K562 (cell line): ENCODE measurements around the gene ASIP. TPM values are rescaled to one million over a fixed set of nuclear protein-coding genes. Genes with fewer than 3 reads are reported as not detected.
A peak's percentile ranks its signal among the peaks of the same experiment; 100 is the strongest.

Source experiments
- CREM ChIP-seq: IDR thresholded peaks from 2 replicates; pipeline ENCODE4 v1.6.1; 2014; ENCODE audit warnings: antibody characterized with exemption, low read depth
- CUX1 ChIP-seq: fragments of 200-800 bp; sonication (Bioruptor generic); IDR thresholded peaks from 2 replicates; pipeline ENCODE4 v1.6.1; 2016; ENCODE audit warnings: missing genetic modification characterization, missing compliant biosample characterization
- HDAC3 ChIP-seq: fragments of 450-650 bp; IDR thresholded peaks from 2 replicates; pipeline ENCODE4 v1.6.1; 2018; ENCODE audit warnings: borderline replicate concordance, mild to moderate bottlenecking, moderate library complexity; ENCODE audit not compliant: partially characterized antibody
- HMG20A ChIP-seq: fragments of 450-650 bp; formaldehyde crosslinking; conservative IDR thresholded peaks from 2 replicates; pipeline ENCODE4 v1.4.0; 2020; ENCODE audit warnings: mild to moderate bottlenecking, mixed read lengths
- NFYB ChIP-seq: IDR thresholded peaks from 2 replicates; pipeline ENCODE4 v1.6.1; 2011; ENCODE audit warnings: mild to moderate bottlenecking, moderate library complexity; ENCODE audit not compliant: insufficient read length; ENCODE audit errors: extremely low read depth
- NRF1 ChIP-seq, 2 experiments: fragments of 450-650 bp; IDR thresholded peaks in 1 of 2; conservative IDR thresholded peaks in 1 of 2; 2 replicates each; pipeline ENCODE4 v1.6.1; 2014; ENCODE audit warnings: mild to moderate bottlenecking in 2 of 2
- SMAD2 ChIP-seq: fragments of 150-350 bp; IDR thresholded peaks from 2 replicates; pipeline ENCODE4 v1.6.1; 2014; ENCODE audit warnings: low read depth, mild to moderate bottlenecking, low read length
- SMAD4 ChIP-seq: fragments of 250-450 bp; sonication (Bioruptor Pico); conservative IDR thresholded peaks from 2 replicates; pipeline ENCODE4 v1.8.0; 2021; ENCODE audit warnings: inconsistent platforms, mild to moderate bottlenecking, moderate library complexity
- TAF7 ChIP-seq: fragments of 450-650 bp; IDR thresholded peaks from 2 replicates; pipeline ENCODE4 v1.6.1; 2016; ENCODE audit warnings: missing genetic modification characterization, missing compliant biosample characterization
- TRIM24 ChIP-seq, 2 experiments: fragments of 450-650 bp; IDR thresholded peaks; 2 replicates each; pipeline ENCODE4 v1.6.1; 2016
- ZBTB40 ChIP-seq, 2 experiments: fragments of 450-650 bp in 1 of 2; sonication (generic) in 1 of 2; formaldehyde crosslinking in 1 of 2; IDR thresholded peaks; 2 replicates each; pipeline versions ENCODE4 v1.7.1 to v1.9.0; 2016 to 2022; ENCODE audit warnings: inconsistent platforms in 1 of 2, mild to moderate bottlenecking in 1 of 2, missing genetic modification reagents in 1 of 2
- ZNF121 ChIP-seq: sonication (generic); formaldehyde crosslinking; conservative IDR thresholded peaks from 2 replicates; pipeline ENCODE4 v1.8.0; 2022; ENCODE audit warnings: missing genetic modification reagents
- polyA plus RNA-seq, 8 experiments: library from polyadenylated mRNA; depleted of rRNA in 4 of 8; stranded (reverse) in 5 of 8; unstranded in 3 of 8; fragments of >200 nt; fragmentation: Nextera tagmentation in 2 of 8; fragmentation: Illumina TruSeq in 1 of 8; extraction: Ambion mirVana in 2 of 8; extraction: Trizol in 1 of 8; gene quantifications; 2 replicates each; pipeline versions ENCODE4 v1.2.1 to v1.2.3, GENCODE V29; 2011 to 2014; ENCODE audit warnings: inconsistent platforms in 1 of 8, missing spikeins in 1 of 8
- total RNA-seq, 7 experiments: library from RNA; depleted of rRNA in 6 of 7; stranded (reverse); fragments of >200 nt in 6 of 7; fragmentation: Illumina TruSeq in 2 of 7; extraction: Trizol in 2 of 7; gene quantifications; 2 replicates each; pipeline versions ENCODE4 v1.2.1 to v1.2.3, GENCODE V29; 2011 to 2021; ENCODE audit warnings: low replicate concordance in 1 of 7
- TF ChIP-seq, protein P1 (sequence below): fragments of 450-650 bp; formaldehyde crosslinking; IDR thresholded peaks from 2 replicates; pipeline ENCODE4 v1.4.0; 2022; ENCODE audit warnings: missing genetic modification characterization

Gene ASIP
- total and polyA plus RNA-seq, 9 of the 15 experiments (the other 6 are each of a cell fraction or from before 2014, with no cell fraction given) = not detected

DNA sequence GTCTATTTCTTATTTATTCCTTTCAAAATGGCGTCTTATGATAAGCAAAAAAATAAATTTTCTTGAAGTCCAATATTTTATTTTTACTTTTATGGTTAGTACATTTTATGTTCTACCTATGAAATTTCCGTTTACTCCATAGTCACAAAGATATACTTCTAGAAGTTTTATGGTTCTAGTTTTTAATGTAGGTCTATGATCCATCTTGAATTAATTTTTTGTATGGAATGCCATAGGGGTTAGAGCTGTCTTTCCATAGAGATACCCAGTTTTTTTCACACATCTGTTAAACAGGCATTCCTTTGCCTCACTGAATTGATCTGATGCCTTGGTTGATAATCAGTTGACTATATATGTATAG, 24.9 kb upstream of the ASIP start (continued):
- TF ChIP-seq HDAC3 (no peak), NRF1 (conservative IDR thresholded peaks at IDR 0.05 in 1 of 2, IDR thresholded peaks at IDR 0.05 in 1 of 2) (0 out of 4 replicates have a peak, but pooled peaks have one; percentile 6 to 22), TRIM24 (IDR thresholded peaks at IDR 0.05) (peak in 1 of 2 experiments; percentile 2; a peak in 1 of 4 replicates), ZBTB40 (IDR thresholded peaks at IDR 0.05) (peak; percentile 34; the same call in 1 of the 2 replicates), ZBTB40 (CRISPR knock-in tag; IDR thresholded peaks at IDR 0.05) (no peak), CUX1 (CRISPR knock-in tag) (no peak), HMG20A (CRISPR knock-in tag) (no peak), NFYB (no peak), SMAD4 (CRISPR knock-in tag) (no peak), TAF7 (no peak), SMAD2 (no peak), CREM (no peak), ZNF121 (CRISPR knock-in tag) (no peak)
- TF ChIP-seq, protein P1, sequence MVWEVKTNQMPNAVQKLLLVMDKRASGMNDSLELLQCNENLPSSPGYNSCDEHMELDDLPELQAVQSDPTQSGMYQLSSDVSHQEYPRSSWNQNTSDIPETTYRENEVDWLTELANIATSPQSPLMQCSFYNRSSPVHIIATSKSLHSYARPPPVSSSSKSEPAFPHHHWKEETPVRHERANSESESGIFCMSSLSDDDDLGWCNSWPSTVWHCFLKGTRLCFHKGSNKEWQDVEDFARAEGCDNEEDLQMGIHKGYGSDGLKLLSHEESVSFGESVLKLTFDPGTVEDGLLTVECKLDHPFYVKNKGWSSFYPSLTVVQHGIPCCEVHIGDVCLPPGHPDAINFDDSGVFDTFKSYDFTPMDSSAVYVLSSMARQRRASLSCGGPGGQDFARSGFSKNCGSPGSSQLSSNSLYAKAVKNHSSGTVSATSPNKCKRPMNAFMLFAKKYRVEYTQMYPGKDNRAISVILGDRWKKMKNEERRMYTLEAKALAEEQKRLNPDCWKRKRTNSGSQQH (CRISPR knock-in tag) = no peak
